ENCODE data around the gene STAT3. TPM values are rescaled to one million over a fixed set of nuclear protein-coding genes. Genes with fewer than 3 reads are reported as not detected.
A peak's percentile ranks its signal among the peaks of the same experiment; 100 is the strongest.

STAT3 gene
- total and polyA plus RNA-seq, 2 of the 13 experiments (the other 11 are each of a cell fraction or from before 2014, with no cell fraction given): 61.8 to 62.4 TPM

GRCh38 chr17:42422958-42423712 lies 34.9 kb upstream of the STAT3 start, which contains the start of gene CAVIN1 (continued):
- TF ChIP-seq YY1 (IDR thresholded peaks at IDR 0.05; ENCODE audit: insufficient read depth, insufficient replicate concordance, low read depth, low read length): peak; percentile 16
- TF ChIP-seq IKZF1 (IDR thresholded peaks at IDR 0.05): no peak
- no peak for TF ChIP-seq MNT (IDR thresholded peaks at IDR 0.05)
- TF ChIP-seq ZNF574 (CRISPR knock-in tag; IDR thresholded peaks at IDR 0.05): peak; percentile 58; the same call in 1 of the 2 replicates
- TF ChIP-seq SKIL (CRISPR knock-in tag; IDR thresholded peaks at IDR 0.05; ENCODE audit: borderline replicate concordance): no peak
- no peak for TF ChIP-seq SRY (CRISPR knock-in tag; IDR thresholded peaks at IDR 0.05)
- no peak for TF ChIP-seq HNRNPH1 (optimal IDR thresholded peaks at IDR 0.05; ENCODE audit: low read depth, low read length)
- TF ChIP-seq ZNF343 (CRISPR knock-in tag; IDR thresholded peaks at IDR 0.05): no peak; the same call in 1 of the 2 replicates
- TF ChIP-seq STAT5B (CRISPR knock-in tag; IDR thresholded peaks at IDR 0.05): no peak
- 0 out of 4 replicates have a peak, but pooled peaks of 1 of the 2 experiments have one; percentile 28 for TF ChIP-seq EP300 (IDR thresholded peaks at IDR 0.05; ENCODE audit: low read depth in 2 of 2, low read length in 2 of 2)
- no peak for TF ChIP-seq EP300 (CRISPR knock-in tag; IDR thresholded peaks at IDR 0.05; ENCODE audit: borderline replicate concordance)
- TF ChIP-seq KAT2B (IDR thresholded peaks at IDR 0.05; ENCODE audit: borderline replicate concordance, low read depth, low read length): no peak
- no peak for TF ChIP-seq ZNF496 (CRISPR knock-in tag; IDR thresholded peaks at IDR 0.05; ENCODE audit: insufficient replicate concordance)
- no peak for TF ChIP-seq FOXA1 (IDR thresholded peaks at IDR 0.05)
- TF ChIP-seq FOXA1 (CRISPR knock-in tag; IDR thresholded peaks at IDR 0.05): no peak
- no peak for TF ChIP-seq HNRNPL (IDR thresholded peaks at IDR 0.05; ENCODE audit: low read depth, low read length)
- TF ChIP-seq ARNTL (CRISPR knock-in tag; IDR thresholded peaks at IDR 0.05): no peak
- no peak for TF ChIP-seq ZHX1 (CRISPR knock-in tag; IDR thresholded peaks at IDR 0.05; ENCODE audit: low read depth)
- no peak for TF ChIP-seq IRX3 (CRISPR knock-in tag; IDR thresholded peaks at IDR 0.05; ENCODE audit: borderline replicate concordance, low read depth)
- peak; percentile 16; the same call in 1 of the 2 replicates for TF ChIP-seq MIER3 (CRISPR knock-in tag; IDR thresholded peaks at IDR 0.05; ENCODE audit: borderline replicate concordance)
- TF ChIP-seq ISX (CRISPR knock-in tag; conservative IDR thresholded peaks at IDR 0.05): no peak
